Myometrial cell (primary cell): ENCODE data around the gene NDUFAF7. TPM values are rescaled to one million over a fixed set of nuclear protein-coding genes. Genes with fewer than 3 reads are reported as not detected.

Source experiments
- total RNA-seq: library from RNA; depleted of rRNA; stranded (reverse); fragments of >200 nt; gene quantifications from 2 replicates; pipeline ENCODE4 v1.2.3, GENCODE V29; 2015

NDUFAF7 gene, protein sequence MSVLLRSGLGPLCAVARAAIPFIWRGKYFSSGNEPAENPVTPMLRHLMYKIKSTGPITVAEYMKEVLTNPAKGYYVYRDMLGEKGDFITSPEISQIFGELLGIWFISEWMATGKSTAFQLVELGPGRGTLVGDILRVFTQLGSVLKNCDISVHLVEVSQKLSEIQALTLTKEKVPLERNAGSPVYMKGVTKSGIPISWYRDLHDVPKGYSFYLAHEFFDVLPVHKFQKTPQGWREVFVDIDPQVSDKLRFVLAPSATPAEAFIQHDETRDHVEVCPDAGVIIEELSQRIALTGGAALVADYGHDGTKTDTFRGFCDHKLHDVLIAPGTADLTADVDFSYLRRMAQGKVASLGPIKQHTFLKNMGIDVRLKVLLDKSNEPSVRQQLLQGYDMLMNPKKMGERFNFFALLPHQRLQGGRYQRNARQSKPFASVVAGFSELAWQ
- 17.5 and 18.5 TPM in 2 replicates for total RNA-seq

DNA sequence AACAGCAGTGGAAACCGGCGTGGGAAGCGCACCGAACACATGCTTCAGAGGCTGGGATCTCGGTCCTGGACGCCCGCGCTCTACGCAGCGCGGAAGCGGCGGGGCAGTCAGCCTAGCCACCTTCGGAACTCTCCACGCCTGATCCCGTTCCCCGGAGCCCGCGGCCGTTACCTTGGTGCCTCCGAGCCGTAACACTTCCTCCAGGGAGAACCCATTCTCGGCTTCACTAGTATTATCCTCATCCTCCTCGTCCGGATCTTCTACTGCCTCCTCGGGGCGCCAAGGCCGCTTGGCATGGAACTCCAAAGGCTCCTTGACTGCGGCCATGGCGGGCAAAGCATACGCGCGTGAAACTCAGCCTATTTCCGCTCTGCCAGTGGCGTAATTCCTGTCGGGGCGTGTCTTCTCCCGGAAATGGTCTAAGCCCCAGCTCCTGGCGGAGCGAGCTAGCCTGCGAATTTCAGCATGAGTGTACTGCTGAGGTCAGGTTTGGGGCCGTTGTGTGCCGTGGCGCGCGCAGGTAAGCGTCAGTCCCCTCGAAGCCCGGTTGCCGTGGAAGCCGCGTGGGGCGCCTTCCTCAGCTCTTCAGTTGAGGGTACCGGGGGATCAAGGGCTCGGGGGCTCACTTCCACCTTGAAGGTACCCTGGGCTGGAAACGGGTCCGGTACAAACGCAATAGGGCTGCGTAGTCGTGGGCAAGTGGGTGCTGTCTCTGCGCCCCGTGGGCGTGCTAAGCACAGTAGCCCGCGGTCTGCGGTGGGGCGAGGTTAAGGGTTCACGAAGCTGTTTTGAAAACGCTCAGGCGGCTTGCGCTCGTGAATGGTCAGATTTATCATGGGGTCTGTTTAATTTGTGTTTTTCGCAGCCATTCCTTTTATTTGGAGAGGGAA is at the start of gene NDUFAF7, which contains the start of gene CEBPZ:
Gene NDUFAF7 (plus strand): TSS at position 418 of the 890 bp plus-strand sequence. CDS start 48 bp downstream, at position 466.
Gene CEBPZ (minus strand): TSS at position 356 of the 890 bp plus-strand sequence. CDS start 29 bp downstream, at position 327.

DNA sequence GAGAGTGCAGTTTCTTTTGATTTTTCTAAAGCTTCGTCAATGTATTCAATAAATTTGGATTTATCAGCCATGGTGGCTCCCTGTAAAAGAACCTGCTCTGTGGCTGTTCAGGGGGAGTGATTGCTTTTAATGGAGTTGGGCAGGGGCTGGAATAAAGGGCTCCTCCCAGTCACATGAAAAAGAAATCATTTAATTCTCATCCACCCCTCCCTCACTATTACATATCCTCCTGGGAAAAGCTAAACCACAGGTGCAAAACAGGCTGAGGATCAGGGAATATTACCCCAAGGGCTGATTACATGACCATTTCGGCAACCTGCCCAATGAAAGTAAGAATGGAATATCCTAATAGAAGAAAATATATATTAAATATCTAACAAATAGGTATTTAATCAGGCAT is 42.9 kb upstream of the NDUFAF7 start, which contains the start of gene SULT6B1:
Gene SULT6B1 (minus strand): TSS at position 101 of the 400 bp plus-strand sequence. CDS start 30 bp downstream, at position 71.

DNA sequence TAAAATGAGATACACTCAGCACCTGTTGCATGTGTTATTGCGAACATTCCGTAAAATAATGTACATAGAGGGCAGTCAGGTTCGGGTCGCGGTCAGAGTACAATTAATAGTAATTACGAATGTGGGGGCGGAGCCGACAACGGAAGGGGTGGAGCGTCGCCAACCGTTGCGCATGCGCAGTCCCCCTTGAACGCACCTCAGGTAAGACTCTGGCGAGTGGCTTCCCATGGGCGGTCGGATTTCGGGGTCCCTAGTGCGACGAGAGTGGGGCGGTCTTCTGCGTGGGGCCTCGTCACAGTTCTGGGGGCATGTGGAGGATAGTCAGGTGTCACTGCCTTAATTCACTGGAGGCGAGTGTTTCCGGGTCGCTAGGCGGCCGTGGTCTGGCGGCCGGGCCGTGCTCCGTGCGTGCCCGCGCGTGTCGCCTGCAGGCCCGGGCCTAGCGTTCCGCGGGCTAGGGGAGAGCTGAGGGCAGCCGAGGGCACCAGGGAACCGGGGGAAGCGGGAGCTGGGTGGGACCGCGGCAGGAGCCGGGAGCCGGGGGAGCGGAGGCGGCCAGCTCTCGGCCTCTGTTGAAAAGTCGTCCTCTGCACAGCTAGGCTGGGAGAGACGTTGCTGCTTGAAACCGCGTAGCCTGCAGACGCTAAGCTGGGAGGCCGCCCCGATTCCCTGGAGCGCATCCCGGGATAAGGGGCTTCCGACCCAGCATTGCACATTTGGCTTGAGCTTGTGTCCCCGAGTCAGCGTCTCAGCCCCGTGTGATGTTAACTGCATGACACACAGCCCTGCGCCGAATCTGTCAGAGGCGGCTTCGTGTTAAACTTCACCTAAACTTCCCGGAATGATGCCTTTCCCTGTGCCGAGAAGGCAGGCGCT is 34.9 kb upstream of the NDUFAF7 start, which contains the start of gene CEBPZOS:
Gene CEBPZOS (plus strand): TSS at position 177 of the 876 bp plus-strand sequence. CDS start 3,209 bp downstream, outside the sequence.

Other genes with a start within 250 kb of the NDUFAF7 start
- 7.8 and 11.9 TPM in 2 replicates for gene HEATR5B, start 147.3 kb upstream of the NDUFAF7 start, total RNA-seq
- 4.6 and 8.5 TPM in 2 replicates for gene GPATCH11, start 147.1 kb upstream of the NDUFAF7 start, total RNA-seq
- gene EIF2AK2, start 74.7 kb upstream of the NDUFAF7 start, total RNA-seq, result 15.6 and 27.6 TPM in 2 replicates
- gene SULT6B1, start 43.0 kb upstream of the NDUFAF7 start, total RNA-seq, result not detected in 2 replicates
- 21.3 and 47.0 TPM in 2 replicates for gene CEBPZOS, start 35.2 kb upstream of the NDUFAF7 start, total RNA-seq
- 13.0 and 31.7 TPM in 2 replicates for gene CEBPZ, start 62 bp upstream of the NDUFAF7 start, total RNA-seq
- gene PRKD3, start 93.2 kb downstream of the NDUFAF7 start, total RNA-seq, result 36.6 and 47.7 TPM in 2 replicates
- gene QPCT, start 113.0 kb downstream of the NDUFAF7 start, total RNA-seq, result 21.3 and 22.5 TPM in 2 replicates